ENCODE measurements around the gene MNT. TPM values are rescaled to one million over a fixed set of nuclear protein-coding genes. Genes with fewer than 3 reads are reported as not detected.
A peak's percentile ranks its signal among the peaks of the same experiment; 100 is the strongest.

MNT gene
- total and polyA plus RNA-seq, 9 of the 15 experiments (the other 6 are each of a cell fraction or from before 2014, with no cell fraction given): 0.18 to 23.8 (median 5.3) TPM

GRCh38 chr17:2406903-2407790 is 6.3 kb upstream of the MNT start:
- FAIRE-seq (peak; percentile 15), ATAC-seq (peak; percentile 59), DNase-seq (ENCODE audit: extremely low read depth in 1 of 4, low spot score in 3 of 4) (peak in 1 of 4 experiments; percentile 56)
- Histone ChIP-seq H3K79me2 (ENCODE audit: control insufficient read depth, insufficient read depth, low read length) (no peaks in the 10 kb centered on the region), H3K27me3 (ENCODE audit: control insufficient read depth in 2 of 2, insufficient read depth in 2 of 2, low read length in 2 of 2) (no peaks in the 10 kb centered on the region), H3K9me1 (ENCODE audit: control insufficient read depth, insufficient read depth, low read length) (no peaks in the 10 kb centered on the region), H3K9ac (ENCODE audit: insufficient read depth in 1 of 2, low read depth in 2 of 2, low read length in 2 of 2) (peak overlapping the region in 1 of 2 experiments; percentile 80; a peak in 2 of 4 replicates), H3K4me3 (no peak overlapping the region), H3K36me3 (ENCODE audit: control insufficient read depth, insufficient read depth, low read length) (peaks cover 4% of the 10 kb centered on the region; the same call in 1 of the 3 replicates), H3K9me3 (replicated peaks; ENCODE audit: control insufficient read depth, insufficient read depth, low read depth, low read length) (no peaks in the 10 kb centered on the region), H3K27ac (ENCODE audit: extremely low read depth, low read depth, low read length) (peak overlapping the region; percentile 39; the same call in 1 of the 3 replicates), H3K4me2 (ENCODE audit: insufficient read depth, low read length) (peak overlapping the region; percentile 32), H4K20me1 (replicated peaks; ENCODE audit: control insufficient read depth, insufficient read depth, low read length) (no peaks in the 10 kb centered on the region), H3K4me1 (replicated peaks in 1 of 2; ENCODE audit: control insufficient read depth in 2 of 2, insufficient read depth in 2 of 2, low read length in 2 of 2) (peaks cover 14 to 16% of the 10 kb centered on the region in 2 experiments), H2AFZ (ENCODE audit: low read depth, low read length) (no peak overlapping the region)
- POLR2A ChIA-PET: interaction anchor here (0.8 to 2.0 kb wide), 4 partner anchors 8 to 15 kb away, joined by 3 to 9 read pairs (median 4); no protein-coding TSS in a partner anchor
- BruUV-seq (replicated peaks): no TSS peak
- intact Hi-C loops (cut with micrococcal nuclease): no loop called here
- CTCF ChIA-PET (ENCODE audit: low intra/inter-chr PET ratio): interaction anchor here (0.6 kb wide), 1 partner anchor 18 kb away, joined by 3 read pairs; no protein-coding TSS in a partner anchor
- in situ Hi-C loops (cut with MboI): no loop called here
- WGBS (ENCODE audit: insufficient coverage, low coverage, missing lambda C conversion rate): 33% methylated on average over 14 of the region's 15 CpGs
- TF ChIP-seq ZNF518B (CRISPR knock-in tag; IDR thresholded peaks at IDR 0.05): no peak
- TF ChIP-seq EGR1 (conservative IDR thresholded peaks at IDR 0.05): 0 out of 2 replicates have a peak, but pooled peaks have one; percentile 9
- TF ChIP-seq IRF9 (tag; IDR thresholded peaks at IDR 0.05): no peak
- TF ChIP-seq NFATC3 (IDR thresholded peaks at IDR 0.05): peak; percentile 95
- no peak for TF ChIP-seq NR2C2 (CRISPR knock-in tag; IDR thresholded peaks at IDR 0.05)
- TF ChIP-seq NR2C2 (tag; IDR thresholded peaks at IDR 0.05): peak; percentile 18; the same call in 1 of the 2 replicates
- peak; percentile 72 for TF ChIP-seq PKNOX1 (IDR thresholded peaks at IDR 0.05)
- peak; percentile 22 for TF ChIP-seq MEIS2 (IDR thresholded peaks at IDR 0.05; ENCODE audit: partially characterized antibody)
- TF ChIP-seq EZH2 (IDR thresholded peaks at IDR 0.05; ENCODE audit: borderline replicate concordance, low read depth, low read length): no peak
- TF ChIP-seq KHSRP (IDR thresholded peaks at IDR 0.05): no peak
- peak; percentile 77 for TF ChIP-seq SNIP1 (IDR thresholded peaks at IDR 0.05; ENCODE audit: low read depth)
- no peak for TF ChIP-seq USF1 (CRISPR knock-in tag; IDR thresholded peaks at IDR 0.05)
- no peak for TF ChIP-seq STAT5B (CRISPR knock-in tag; IDR thresholded peaks at IDR 0.05)
- no peak for TF ChIP-seq RAD21 (CRISPR knock-in tag; conservative IDR thresholded peaks at IDR 0.05 in 1 of 2, IDR thresholded peaks at IDR 0.05 in 1 of 2)
- no peak for TF ChIP-seq ZKSCAN1 (IDR thresholded peaks at IDR 0.05; ENCODE audit: low read depth, low read length)

All from K562 (cell line).